ENCODE results near the gene FANCI.

Gene FANCI

GRCh38 chr15:89243691-89244573 lies at the start of gene FANCI:
FANCI (plus strand) TSS chr15:89243979; CDS start chr15:89247648, 3,669 bp downstream.
- peak; percentile 97 for DNase-seq (ENCODE audit: low read depth, low spot score)
- H3K4me3 ChIP-seq (ENCODE audit: insufficient read length, low read depth) = peak within 1 kb of the TSS; percentile 92
- H3K27me3 ChIP-seq (ENCODE audit: insufficient read depth, insufficient read length) = peaks cover 3% of the 10 kb centered on the region
- H3K9ac ChIP-seq (ENCODE audit: insufficient read length, low read depth) = peak within 1 kb of the TSS; percentile 96
- TF ChIP-seq SUZ12 (IDR thresholded peaks at IDR 0.05; ENCODE audit: extremely low read depth, insufficient read depth, insufficient read length) = no peak
- TF ChIP-seq YY1 (IDR thresholded peaks at IDR 0.05; ENCODE audit: insufficient read depth, insufficient read length) = no peak
- no peak for TF ChIP-seq ZNF274 (IDR thresholded peaks at IDR 0.05; ENCODE audit: low read depth, low read length)
- H3K36me3 ChIP-seq (ENCODE audit: insufficient read depth, insufficient read length, low read length) = peaks cover 26% of the 10 kb centered on the region
- H3K4me1 ChIP-seq (ENCODE audit: insufficient read depth, insufficient read length) = peaks cover 3% of the 10 kb centered on the region
- peaks cover 8% of the 10 kb centered on the region; the same call in 1 of the 2 replicates for H3K9me3 ChIP-seq (ENCODE audit: insufficient read depth, low read length)

- no peak for DNase-seq (ENCODE audit: low read depth, low spot score)
- H3K4me1 ChIP-seq (ENCODE audit: insufficient read depth, insufficient read length) = peaks cover 19% of the 10 kb centered on the region
- TF ChIP-seq ZNF274 (IDR thresholded peaks at IDR 0.05; ENCODE audit: low read depth, low read length) (no peak), YY1 (IDR thresholded peaks at IDR 0.05; ENCODE audit: insufficient read depth, insufficient read length) (no peak), SUZ12 (IDR thresholded peaks at IDR 0.05; ENCODE audit: extremely low read depth, insufficient read depth, insufficient read length) (no peak)
- no peaks in the 10 kb centered on the region for H3K27me3 ChIP-seq (ENCODE audit: insufficient read depth, insufficient read length)
- no peaks in the 10 kb centered on the region for H3K9me3 ChIP-seq (ENCODE audit: insufficient read depth, low read length)
- peaks cover 37% of the 10 kb centered on the region for H3K36me3 ChIP-seq (ENCODE audit: insufficient read depth, insufficient read length, low read length)
- no peak overlapping the region for H3K4me3 ChIP-seq (ENCODE audit: insufficient read length, low read depth)
- no peak overlapping the region for H3K9ac ChIP-seq (ENCODE audit: insufficient read length, low read depth)
Measured at GRCh38 chr15:89194608-89195007, 49.2 kb upstream of the FANCI start.

- DNase-seq (ENCODE audit: low read depth, low spot score) = no peak
- H3K4me3 ChIP-seq (ENCODE audit: insufficient read length, low read depth) = no peak overlapping the region
- no peak for TF ChIP-seq SUZ12 (IDR thresholded peaks at IDR 0.05; ENCODE audit: extremely low read depth, insufficient read depth, insufficient read length)
- TF ChIP-seq YY1 (IDR thresholded peaks at IDR 0.05; ENCODE audit: insufficient read depth, insufficient read length) = no peak
- TF ChIP-seq ZNF274 (IDR thresholded peaks at IDR 0.05; ENCODE audit: low read depth, low read length) = no peak
- no peak overlapping the region for H3K9ac ChIP-seq (ENCODE audit: insufficient read length, low read depth)
- peaks cover 19% of the 10 kb centered on the region for H3K4me1 ChIP-seq (ENCODE audit: insufficient read depth, insufficient read length)
- no peaks in the 10 kb centered on the region for H3K27me3 ChIP-seq (ENCODE audit: insufficient read depth, insufficient read length)
- no peaks in the 10 kb centered on the region for H3K9me3 ChIP-seq (ENCODE audit: insufficient read depth, low read length)
- peaks cover 29% of the 10 kb centered on the region for H3K36me3 ChIP-seq (ENCODE audit: insufficient read depth, insufficient read length, low read length)
Measured at GRCh38 chr15:89195836-89196235, 47.9 kb upstream of the FANCI start.

- DNase-seq (ENCODE audit: low read depth, low spot score) = no peak
- no peak for TF ChIP-seq SUZ12 (IDR thresholded peaks at IDR 0.05; ENCODE audit: extremely low read depth, insufficient read depth, insufficient read length)
- TF ChIP-seq YY1 (IDR thresholded peaks at IDR 0.05; ENCODE audit: insufficient read depth, insufficient read length) = no peak
- no peak for TF ChIP-seq ZNF274 (IDR thresholded peaks at IDR 0.05; ENCODE audit: low read depth, low read length)
- H3K9me3 ChIP-seq (ENCODE audit: insufficient read depth, low read length) = no peaks in the 10 kb centered on the region
- peaks cover 25% of the 10 kb centered on the region for H3K36me3 ChIP-seq (ENCODE audit: insufficient read depth, insufficient read length, low read length)
- H3K4me1 ChIP-seq (ENCODE audit: insufficient read depth, insufficient read length) = peaks cover 19% of the 10 kb centered on the region
- H3K4me3 ChIP-seq (ENCODE audit: insufficient read length, low read depth) = no peak overlapping the region
- H3K27me3 ChIP-seq (ENCODE audit: insufficient read depth, insufficient read length) = no peaks in the 10 kb centered on the region
- no peak overlapping the region for H3K9ac ChIP-seq (ENCODE audit: insufficient read length, low read depth)
Measured at GRCh38 chr15:89196241-89196640, 47.5 kb upstream of the FANCI start.

- H3K36me3 ChIP-seq (ENCODE audit: insufficient read depth, insufficient read length, low read length) = peaks cover 21% of the 10 kb centered on the region
- no peak overlapping the region for H3K9ac ChIP-seq (ENCODE audit: insufficient read length, low read depth)
- H3K9me3 ChIP-seq (ENCODE audit: insufficient read depth, low read length) = no peaks in the 10 kb centered on the region
- peaks cover 19% of the 10 kb centered on the region for H3K4me1 ChIP-seq (ENCODE audit: insufficient read depth, insufficient read length)
- H3K27me3 ChIP-seq (ENCODE audit: insufficient read depth, insufficient read length) = no peaks in the 10 kb centered on the region
- TF ChIP-seq ZNF274 (IDR thresholded peaks at IDR 0.05; ENCODE audit: low read depth, low read length) (no peak), SUZ12 (IDR thresholded peaks at IDR 0.05; ENCODE audit: extremely low read depth, insufficient read depth, insufficient read length) (no peak)
- DNase-seq (ENCODE audit: low read depth, low spot score) = no peak
- no peak overlapping the region for H3K4me3 ChIP-seq (ENCODE audit: insufficient read length, low read depth)
Measured at GRCh38 chr15:89196994-89197393, 46.8 kb upstream of the FANCI start.

GRCh38 chr15:89197503-89197971 lies 46.2 kb upstream of the FANCI start:
- DNase-seq (ENCODE audit: low read depth, low spot score) = peak; percentile 71
- peak overlapping the region; percentile 16 for H3K9ac ChIP-seq (ENCODE audit: insufficient read length, low read depth)
- H3K36me3 ChIP-seq (ENCODE audit: insufficient read depth, insufficient read length, low read length) = peaks cover 19% of the 10 kb centered on the region
- no peak overlapping the region for H3K4me3 ChIP-seq (ENCODE audit: insufficient read length, low read depth)
- H3K9me3 ChIP-seq (ENCODE audit: insufficient read depth, low read length) = no peaks in the 10 kb centered on the region
- H3K27me3 ChIP-seq (ENCODE audit: insufficient read depth, insufficient read length) = no peaks in the 10 kb centered on the region
- TF ChIP-seq ZNF274 (IDR thresholded peaks at IDR 0.05; ENCODE audit: low read depth, low read length) (no peak), SUZ12 (IDR thresholded peaks at IDR 0.05; ENCODE audit: extremely low read depth, insufficient read depth, insufficient read length) (no peak), YY1 (IDR thresholded peaks at IDR 0.05; ENCODE audit: insufficient read depth, insufficient read length) (no peak)
- H3K4me1 ChIP-seq (ENCODE audit: insufficient read depth, insufficient read length) = peaks cover 19% of the 10 kb centered on the region

- Histone ChIP-seq H3K9me3 (ENCODE audit: insufficient read depth, low read length) (no peaks in the 10 kb centered on the region), H3K27me3 (ENCODE audit: insufficient read depth, insufficient read length) (no peaks in the 10 kb centered on the region), H3K36me3 (ENCODE audit: insufficient read depth, insufficient read length, low read length) (peaks cover 13% of the 10 kb centered on the region), H3K4me3 (ENCODE audit: insufficient read length, low read depth) (no peak overlapping the region), H3K4me1 (ENCODE audit: insufficient read depth, insufficient read length) (peaks cover 19% of the 10 kb centered on the region), H3K9ac (ENCODE audit: insufficient read length, low read depth) (no peak overlapping the region)
- DNase-seq (ENCODE audit: low read depth, low spot score) = no peak
- no peak for TF ChIP-seq YY1 (IDR thresholded peaks at IDR 0.05; ENCODE audit: insufficient read depth, insufficient read length)
- no peak for TF ChIP-seq ZNF274 (IDR thresholded peaks at IDR 0.05; ENCODE audit: low read depth, low read length)
- TF ChIP-seq SUZ12 (IDR thresholded peaks at IDR 0.05; ENCODE audit: extremely low read depth, insufficient read depth, insufficient read length) = no peak
Measured at GRCh38 chr15:89198196-89198595, 45.6 kb upstream of the FANCI start.
